DMS153 treated with DMSO at 0.1 percent for 48 hours (cell line): ENCODE data around the gene PTPRG.

Experiments used
- DNase-seq: peaks from one replicate; lab custom pipeline; 2025; ENCODE audit not compliant: unreplicated experiment; lab: John Stamatoyannopoulos, UW

PTPRG gene

DNA sequence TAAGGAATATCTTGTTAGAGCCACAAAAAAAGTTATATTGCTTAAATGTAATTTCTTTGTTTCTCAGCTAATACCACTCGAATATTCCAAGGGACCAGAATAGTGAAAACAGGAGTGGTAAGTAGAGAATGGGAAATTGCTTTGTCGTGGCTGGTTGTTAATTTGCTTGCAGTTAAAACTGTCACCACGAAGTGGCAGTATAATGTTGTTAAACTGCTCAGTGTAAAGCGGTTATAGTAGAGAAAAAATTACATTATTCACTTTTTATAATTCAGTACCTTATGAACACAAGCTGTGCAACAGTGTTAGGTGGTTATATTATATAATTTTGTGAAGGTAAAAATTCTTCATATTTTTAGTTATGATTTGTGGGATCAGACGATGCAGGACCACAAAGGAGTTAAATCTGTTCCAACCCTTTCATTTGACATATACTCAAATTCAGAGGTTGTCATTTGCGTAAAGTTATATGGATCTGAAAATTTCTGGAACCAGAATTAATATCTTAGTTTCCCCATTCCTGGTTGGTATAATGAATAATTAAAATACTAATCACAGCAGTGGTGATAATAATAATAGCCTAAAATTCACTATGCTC is 640.2 kb downstream of the PTPRG start:
- DNase-seq = peak; percentile 0

DNA sequence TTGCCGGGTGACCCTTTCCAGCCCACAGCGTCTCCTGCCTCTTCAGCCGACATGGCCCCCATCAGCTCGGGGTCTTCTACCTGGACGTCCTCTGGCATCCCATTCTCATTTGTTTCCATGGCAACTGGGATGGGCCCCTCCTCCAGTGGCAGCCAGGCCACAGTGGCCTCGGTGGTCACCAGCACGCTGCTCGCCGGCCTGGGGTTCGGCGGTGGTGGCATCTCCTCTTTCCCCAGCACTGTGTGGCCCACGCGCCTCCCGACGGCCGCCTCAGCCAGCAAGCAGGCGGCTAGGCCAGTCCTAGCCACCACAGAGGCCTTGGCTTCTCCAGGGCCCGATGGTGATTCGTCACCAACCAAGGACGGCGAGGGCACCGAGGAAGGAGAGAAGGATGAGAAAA is 641.8 kb downstream of the PTPRG start:
- no peak for DNase-seq

DNA sequence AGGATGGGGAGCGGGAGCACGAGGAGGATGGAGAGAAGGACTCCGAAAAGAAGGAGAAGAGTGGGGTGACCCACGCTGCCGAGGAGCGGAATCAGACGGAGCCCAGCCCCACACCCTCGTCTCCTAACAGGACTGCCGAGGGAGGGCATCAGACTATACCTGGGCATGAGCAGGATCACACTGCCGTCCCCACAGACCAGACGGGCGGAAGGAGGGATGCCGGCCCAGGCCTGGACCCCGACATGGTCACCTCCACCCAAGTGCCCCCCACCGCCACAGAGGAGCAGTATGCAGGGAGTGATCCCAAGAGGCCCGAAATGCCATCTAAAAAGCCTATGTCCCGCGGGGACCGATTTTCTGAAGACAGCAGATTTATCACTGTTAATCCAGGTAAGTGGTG is 642.2 kb downstream of the PTPRG start:
- DNase-seq = no peak

DNA sequence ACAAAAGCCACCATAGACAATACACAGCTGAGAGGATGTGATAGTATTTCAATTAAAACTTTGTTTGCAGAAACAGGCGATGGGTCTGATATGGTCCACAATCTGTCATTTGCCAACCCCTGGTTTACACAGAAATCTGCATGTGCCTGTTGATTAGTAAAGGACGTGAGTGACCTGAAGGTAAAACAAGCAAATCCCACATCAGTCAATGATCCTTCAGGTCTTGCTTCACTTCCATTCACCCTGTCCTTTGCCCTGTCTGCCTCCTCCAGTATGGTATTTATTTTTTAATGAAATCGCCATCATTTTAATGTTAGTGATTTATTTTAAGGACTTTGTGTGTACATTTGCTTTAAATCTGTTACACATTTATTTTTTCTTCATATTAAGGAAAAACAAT is 645.8 kb downstream of the PTPRG start:
- no peak for DNase-seq

DNA sequence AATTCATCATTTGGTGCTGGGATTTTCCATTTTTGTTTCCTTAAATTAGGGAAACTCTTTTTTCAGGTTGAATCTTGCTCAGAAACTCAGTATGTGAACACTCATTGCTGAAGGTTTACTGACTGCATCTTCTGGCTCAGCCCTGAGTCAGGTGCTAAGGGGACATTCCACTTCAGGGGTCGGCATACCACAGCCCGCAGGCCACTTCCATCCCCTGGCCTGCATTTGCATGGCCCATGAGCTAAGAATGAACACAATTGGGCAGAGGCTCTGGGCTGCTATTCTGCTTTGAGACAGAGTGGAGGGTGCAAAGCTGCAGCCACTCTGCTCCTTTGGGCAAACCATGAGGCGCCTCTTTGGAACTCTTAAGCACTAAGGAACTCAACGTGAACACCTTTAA is 647.0 kb downstream of the PTPRG start:
- no peak for DNase-seq

DNA sequence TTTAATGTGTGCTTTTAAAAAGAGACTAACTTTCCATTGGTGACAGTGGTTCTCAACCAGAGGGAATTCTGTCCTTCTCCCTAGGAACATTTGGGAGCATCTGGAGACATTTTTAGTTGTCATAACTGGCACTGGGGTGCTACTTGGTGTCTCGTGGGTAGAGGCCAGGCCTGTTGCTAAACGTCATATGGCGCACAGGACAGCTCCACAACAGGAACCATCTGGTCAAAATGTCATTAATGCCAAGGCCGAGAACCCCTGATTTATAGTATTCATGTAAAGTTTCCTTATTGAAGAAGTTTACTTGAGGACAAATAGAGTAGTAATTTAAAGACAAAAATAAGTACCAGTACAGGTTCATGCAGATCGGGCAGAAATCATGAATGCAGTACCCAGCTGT is 647.7 kb downstream of the PTPRG start:
- DNase-seq = no peak

DNA sequence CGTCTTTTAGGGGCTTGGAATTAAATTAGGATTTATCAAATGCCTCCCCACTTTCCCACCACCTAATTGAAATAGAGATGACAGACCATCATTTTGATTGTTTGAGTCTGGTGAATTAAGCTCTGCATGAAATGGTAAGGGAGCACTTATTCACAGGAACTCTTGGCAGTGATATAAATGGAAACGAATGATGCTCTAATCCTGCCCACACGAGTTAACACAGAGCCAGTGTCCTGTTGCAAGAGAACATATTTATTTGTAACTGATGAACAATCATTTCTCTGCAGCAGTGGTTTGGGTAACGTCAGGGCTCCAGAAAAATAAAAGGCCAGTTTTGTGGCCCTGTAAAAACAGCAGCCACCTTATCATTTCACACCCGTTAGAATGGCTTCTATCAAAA is 648.6 kb downstream of the PTPRG start:
- DNase-seq = no peak

DNA sequence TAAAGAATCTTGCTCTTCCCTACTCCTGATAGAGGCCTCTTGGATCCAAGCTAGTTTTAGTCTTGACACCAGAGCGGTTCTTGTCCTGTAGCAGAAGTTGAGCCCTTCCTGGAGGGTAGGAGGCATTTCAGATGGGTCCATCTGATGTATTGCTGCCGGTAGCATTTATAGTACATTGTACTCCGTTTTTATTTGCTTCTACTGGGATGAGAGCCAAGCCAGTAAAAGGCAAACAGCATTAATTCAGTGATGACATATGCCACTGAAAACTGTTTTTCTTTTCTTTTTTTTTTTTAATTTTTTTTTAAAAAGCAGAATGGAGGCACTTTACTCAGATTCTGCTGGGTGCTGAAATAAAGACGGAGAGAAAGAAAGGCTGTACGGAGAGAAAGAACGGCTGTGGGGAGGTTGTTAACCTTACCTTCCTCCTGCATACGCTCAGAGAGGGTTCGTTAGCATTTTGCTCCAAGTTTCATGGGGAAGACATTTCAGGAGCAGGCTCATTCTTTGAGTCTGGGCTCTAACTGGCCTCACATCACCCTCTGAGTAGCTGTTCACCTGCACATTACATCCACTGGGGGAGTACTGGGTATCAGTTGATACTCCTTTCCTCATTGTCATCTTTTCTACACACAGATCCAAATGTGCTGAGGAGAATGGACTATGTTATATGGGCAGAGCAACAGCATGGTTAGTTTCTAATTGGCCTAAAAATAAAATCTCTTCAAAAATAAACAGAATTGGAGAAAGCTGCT is 650.5 kb downstream of the PTPRG start:
- peak; percentile 9 for DNase-seq

DNA sequence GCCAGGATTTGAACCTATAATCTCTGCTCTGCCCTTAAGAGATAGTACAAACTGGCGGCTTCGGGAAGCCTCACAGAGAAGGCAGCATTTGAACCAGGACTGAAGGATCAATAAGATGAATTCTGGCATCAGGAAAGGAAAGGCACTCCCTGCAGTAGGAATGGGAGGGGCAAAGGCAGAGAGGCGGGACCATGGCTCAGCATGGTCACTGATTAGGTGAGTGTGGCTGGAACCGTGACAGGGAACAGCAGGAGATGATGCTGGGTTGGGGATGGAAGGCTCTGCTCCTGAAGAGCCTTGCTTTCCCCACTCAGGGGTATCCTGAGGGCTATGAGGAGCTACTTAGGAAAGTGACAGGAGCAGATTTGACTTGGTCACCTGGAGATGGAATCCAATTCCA is 653.5 kb downstream of the PTPRG start:
- no peak for DNase-seq

DNA sequence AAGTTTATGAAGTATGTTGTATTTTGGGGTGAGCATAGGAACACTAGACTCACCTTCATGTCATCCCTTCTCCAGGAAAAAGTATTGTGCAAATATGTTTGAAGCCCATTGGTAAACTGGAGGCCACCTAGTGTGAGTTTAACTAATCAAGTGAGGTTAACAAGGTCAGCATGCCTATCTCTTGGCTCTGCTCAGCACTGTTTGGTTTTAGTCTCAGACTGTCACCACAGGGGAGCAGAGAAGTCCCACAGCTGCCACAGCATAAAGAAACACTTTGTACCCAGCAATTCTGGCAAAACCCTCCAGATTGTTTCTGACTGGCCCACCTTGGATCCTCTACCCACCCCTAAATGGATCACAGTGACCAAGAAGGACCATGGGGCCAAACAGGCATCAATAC is 659.2 kb downstream of the PTPRG start:
- no peak for DNase-seq

DNA sequence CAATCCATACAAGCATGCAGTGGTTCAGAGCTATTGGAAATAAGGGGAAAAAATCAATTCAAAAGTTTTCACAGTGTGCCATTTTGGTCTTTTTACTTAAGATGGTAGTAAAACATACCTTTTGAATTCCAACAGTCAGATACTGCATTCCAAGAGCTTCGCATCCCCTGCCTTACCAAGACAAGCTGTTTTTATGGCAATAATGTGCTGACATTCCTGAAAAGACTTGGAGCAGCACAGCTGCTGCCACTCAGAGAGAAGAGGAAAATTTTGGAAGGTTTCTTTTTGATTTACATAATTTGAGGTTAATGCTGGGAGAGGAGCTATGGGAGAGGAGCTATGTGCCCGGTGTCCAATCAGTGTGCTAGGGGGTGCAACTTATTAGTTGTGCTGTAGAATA is 663.7 kb downstream of the PTPRG start:
- DNase-seq = no peak

DNA sequence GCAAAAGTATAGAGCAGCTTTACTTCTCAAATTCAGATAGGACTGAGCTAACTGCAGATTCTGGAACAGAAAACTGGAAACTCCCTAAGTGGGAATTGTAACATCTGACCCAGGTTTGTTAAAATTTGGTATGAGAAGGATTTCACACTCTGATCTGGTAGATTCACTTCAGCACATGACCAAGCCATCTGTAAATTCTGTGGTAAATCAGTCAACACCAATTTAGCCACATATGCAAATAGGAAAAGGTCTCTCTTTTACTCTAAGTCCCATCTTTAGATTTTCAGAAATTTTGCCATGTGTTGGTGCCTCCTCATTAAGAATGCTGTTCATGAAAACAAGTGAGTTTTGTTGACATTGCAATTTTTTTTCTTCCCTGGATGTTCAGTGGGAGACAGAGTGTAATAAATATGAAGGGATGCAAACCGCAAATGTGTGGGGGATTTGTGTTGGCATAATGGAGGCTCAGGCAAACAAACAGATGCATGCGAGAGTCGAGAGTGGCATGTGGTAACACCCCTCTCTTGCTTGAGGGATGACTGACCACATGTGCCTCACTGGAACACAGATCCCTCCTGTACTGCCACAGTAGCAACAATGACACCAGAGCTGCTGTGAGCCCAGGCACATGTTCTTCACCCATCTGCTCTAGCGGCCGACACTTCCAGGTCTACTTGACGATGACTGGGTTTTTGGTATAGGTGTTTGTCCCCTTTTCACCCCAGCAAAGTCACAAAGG is 665.4 kb downstream of the PTPRG start:
- no peak for DNase-seq

DNA sequence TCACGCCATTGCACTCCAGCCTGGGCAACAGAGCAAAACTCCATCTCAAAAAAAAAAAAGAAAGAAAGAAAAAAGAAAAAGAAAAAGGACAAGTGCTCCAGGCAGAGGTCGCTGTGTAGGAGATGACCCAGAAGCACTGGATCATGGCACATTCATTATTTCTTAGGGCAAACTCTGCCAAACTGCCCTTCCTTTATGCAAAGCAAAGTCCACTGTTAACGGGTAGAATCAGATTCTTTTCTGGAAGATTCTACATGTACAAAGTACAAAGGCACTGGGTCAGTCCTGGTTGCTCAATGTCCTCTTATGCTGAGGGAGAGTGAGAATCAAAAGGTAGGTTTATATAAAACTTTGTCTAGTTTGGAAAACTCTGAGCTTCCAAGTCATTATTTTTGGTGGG is 667.1 kb downstream of the PTPRG start:
- DNase-seq = no peak

DNA sequence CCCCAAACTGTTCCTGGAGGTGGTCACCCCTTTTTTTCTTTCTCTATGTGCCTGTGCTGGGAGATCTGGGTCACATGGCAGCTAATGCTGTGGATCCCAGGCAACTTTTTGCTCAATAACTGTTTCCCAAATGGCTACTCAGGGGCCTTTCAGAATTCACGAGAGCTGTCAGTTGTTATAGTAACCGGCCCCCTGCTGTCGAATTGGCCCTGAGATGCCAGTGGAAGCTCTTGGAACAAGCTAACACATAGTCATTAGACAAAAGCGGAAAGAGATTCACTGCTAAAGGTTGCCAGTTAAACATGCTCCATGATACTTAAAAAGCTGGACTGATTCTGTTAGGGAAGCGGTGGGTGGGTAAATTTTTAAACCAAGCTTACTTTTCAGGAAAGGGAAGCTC is 667.8 kb downstream of the PTPRG start:
- DNase-seq = no peak

DNA sequence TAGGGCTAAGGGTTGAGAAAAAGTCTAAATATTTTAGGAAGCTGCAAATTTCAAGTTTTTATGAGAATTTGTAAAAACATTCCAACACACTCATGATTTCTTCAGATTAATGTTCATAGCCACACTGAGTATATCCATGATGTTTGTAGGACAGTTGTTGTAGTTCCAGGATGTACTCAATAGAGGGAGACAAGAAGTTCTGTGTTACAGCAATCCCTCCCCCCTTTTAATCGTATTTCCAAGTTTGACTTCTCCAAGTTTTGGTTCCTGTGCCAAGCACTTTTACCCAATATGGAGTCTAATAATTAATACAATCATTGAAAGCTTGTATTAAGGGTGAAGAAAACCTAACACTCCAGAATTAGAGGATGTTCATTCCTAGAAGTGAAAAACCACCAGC is 668.5 kb downstream of the PTPRG start:
- DNase-seq = no peak

DNA sequence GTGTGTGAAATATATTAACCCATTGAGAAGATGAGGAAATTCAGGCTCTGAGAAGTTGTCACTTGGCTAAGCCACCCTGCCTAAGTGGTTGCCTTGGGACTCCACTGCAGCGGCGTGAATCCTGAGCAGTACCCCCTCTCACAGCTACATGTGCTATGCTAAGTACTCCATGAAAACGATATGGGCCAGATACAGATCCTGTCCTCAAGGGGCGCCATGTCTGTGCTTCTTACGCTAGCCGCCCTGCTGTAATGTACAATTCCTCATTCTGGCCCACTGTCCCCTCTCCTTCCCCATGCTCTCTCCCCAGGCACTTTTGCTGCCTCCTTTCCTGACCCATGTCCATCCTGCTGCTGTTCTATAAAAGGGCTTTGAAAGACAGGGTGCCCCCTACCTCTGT is 671.7 kb downstream of the PTPRG start:
- no peak for DNase-seq

DNA sequence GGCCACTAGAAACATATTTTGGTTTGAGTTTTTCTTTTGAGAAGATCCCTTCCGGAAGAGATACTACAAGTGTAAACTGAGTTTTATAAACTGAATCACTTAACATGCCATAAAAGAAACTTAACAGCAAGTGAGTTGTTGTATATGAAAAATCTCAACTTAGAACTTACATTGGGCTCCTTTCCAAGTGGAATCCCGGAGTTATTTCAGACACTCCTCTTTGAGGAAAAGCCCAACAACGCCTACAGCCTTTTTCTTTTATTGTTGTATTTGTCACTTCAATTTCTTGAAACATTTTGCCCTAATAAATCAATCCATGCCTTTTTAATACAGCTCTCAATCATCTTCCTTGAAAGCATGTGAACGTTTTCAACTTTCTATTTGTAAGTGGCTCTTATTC is 674.6 kb downstream of the PTPRG start:
- DNase-seq = no peak

DNA sequence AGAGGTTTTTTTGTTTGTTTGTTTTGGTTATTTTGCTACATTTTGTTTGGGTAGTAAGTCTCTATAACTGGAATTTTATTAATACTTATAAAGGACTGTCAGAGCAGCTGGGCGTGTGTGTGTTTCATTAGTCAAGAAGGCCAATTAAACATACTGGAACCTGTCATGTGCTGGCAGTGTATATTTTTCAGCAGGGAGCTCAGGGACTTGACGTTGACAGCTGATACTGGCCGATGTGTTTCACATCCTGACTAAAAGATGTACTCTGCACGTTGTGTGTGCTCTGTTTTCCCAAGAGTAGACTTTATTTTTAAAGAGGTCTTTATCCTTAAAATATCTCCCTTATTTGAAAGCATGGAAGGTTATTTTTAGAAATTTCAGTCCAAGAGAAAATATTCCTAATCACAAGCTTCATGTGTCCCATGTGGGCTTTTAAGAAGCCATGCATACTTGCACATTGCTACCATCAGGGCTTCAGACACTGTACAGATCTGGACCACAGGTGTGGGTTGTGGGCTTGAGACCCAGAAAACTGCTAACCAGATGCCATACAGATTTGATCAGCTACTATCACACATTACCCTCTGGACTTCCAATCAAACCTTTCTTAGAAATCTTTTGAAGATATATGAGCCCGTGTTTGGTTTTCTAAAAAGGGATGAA is 676.0 kb downstream of the PTPRG start:
- no peak for DNase-seq

DNA sequence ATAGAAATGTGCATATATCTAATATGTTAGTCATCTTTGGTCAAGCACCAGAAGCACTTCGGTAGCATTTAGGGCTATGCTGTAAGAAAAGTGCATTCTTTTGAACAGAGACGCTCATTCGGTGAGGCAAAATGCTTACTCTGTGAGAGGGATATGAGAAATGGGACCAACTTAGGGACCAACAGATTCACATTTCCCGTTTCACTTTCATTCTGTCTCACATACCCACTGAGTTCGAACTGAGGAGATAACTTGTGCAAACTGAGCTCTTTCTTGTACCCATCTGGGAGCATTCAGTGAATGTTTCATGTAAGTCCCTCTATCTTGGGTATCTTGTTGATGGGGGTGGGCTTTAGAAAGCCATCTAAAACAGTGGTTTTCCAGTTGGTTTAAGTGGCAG is 676.6 kb downstream of the PTPRG start:
- no peak for DNase-seq

DNA sequence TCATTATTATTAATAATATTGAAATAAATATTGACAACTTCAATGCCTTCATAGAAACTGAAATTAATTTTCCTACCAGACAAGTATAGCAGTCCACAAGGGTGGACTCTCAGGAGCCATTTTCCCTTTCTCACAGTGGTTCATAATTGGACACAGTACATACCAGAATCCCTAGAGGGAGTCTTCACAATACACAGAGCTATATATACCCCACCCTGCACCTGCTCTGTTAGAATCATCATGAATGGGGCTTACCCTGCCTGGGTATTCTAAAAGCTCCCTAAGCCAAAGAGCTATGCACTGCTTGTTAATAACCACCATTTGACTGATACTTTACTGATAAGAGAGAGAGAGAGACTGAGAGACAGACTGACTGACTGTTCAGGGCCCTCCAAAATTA is 677.1 kb downstream of the PTPRG start:
- no peak for DNase-seq

DNA sequence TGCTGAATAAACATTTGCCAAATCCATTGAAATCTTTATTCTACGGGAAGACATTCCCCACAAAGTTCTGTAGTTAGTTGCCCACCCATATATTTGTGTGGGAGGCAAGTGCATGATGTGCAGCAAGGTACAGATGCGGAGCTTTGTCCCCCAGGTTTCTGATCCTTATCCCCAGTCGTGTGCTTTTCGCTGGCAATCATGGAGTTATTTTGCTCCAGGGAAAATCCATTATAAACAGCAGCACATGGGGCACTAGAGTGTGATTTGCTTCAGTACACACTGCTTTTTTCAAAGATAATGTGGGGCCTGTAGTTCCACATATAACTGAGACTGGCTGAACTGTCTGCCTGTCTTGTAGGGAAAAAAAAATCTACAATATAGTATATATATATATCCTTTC is 679.9 kb downstream of the PTPRG start:
- DNase-seq = no peak
